Measurements from ENCODE around the gene AGPAT3. TPM values are rescaled to one million over a fixed set of nuclear protein-coding genes. Genes with fewer than 3 reads are reported as not detected.

Gene AGPAT3
- total and polyA plus RNA-seq, 2 donors (not counting 3 experiments of a cell fraction or from before 2014, with no cell fraction given) = 39.9 to 76.7 TPM

- Histone ChIP-seq H3K36me3 (ENCODE audit: control insufficient read depth in 2 of 2, extremely low read depth in 1 of 2, insufficient read depth in 2 of 2, low read length in 2 of 2) (peaks cover 0 to 2% of the 10 kb centered on the region in 2 experiments), H3K4me3 (replicated peaks in 1 of 3; ENCODE audit: insufficient read depth in 1 of 3, low read depth in 1 of 3, low read length in 3 of 3) (no peak overlapping the region), H3K27me3 (ENCODE audit: control insufficient read depth in 2 of 2, insufficient read depth in 2 of 2, low read length in 2 of 2) (no peaks in the 10 kb centered on the region), H3K9ac (replicated peaks; ENCODE audit: extremely low read depth, insufficient read depth, low read length) (no peak overlapping the region), H3K9me3 (replicated peaks; ENCODE audit: control insufficient read depth, insufficient read depth, low read length) (no peaks in the 10 kb centered on the region), H3K9me1 (replicated peaks; ENCODE audit: control insufficient read depth, extremely low read depth, insufficient read depth, low read length) (no peaks in the 10 kb centered on the region), H3K4me2 (ENCODE audit: insufficient read depth, low read length) (no peak overlapping the region), H3K4me1 (ENCODE audit: control insufficient read depth, extremely low read depth, insufficient read depth, low read length) (no peaks in the 10 kb centered on the region), H2AFZ (ENCODE audit: low read depth, low read length) (no peak overlapping the region), H4K20me1 (replicated peaks; ENCODE audit: control insufficient read depth, extremely low read depth, insufficient read depth, low read length) (no peaks in the 10 kb centered on the region), H3K79me2 (ENCODE audit: control insufficient read depth, insufficient read depth, low read length) (peaks cover 4% of the 10 kb centered on the region), H3K27ac (ENCODE audit: insufficient read depth, low read depth, low read length) (no peak overlapping the region)
- intact Hi-C loops (cut with micrococcal nuclease) (no loop called here), dilution Hi-C loops (cut with MboI; ENCODE audit: extremely low pct_ligation_motif_present, low sequenced_read_pairs) (no loop called here)
- ChIA-PET POLR2A (no interaction called here), CTCF (interaction anchor here (0.9 to 1.9 kb wide), 3 partner anchors 12 to 48 kb away, joined by 3 to 5 read pairs (median 4); no protein-coding TSS in a partner anchor)
- FAIRE-seq = no peak
- no peak for DNase-seq (ENCODE audit: low read depth, low spot score)
- TF ChIP-seq MYC (IDR thresholded peaks at IDR 0.05; ENCODE audit: low read depth, low read length) = no peak
- TF ChIP-seq FOS (IDR thresholded peaks at IDR 0.05; ENCODE audit: borderline replicate concordance, insufficient read depth, low read length) = no peak
- no peak for TF ChIP-seq CTCF (IDR thresholded peaks at IDR 0.05; ENCODE audit: extremely low read depth in 1 of 2, insufficient read depth in 1 of 2, low read depth in 1 of 2, low read length in 2 of 2)
- no peak for TF ChIP-seq JUN (IDR thresholded peaks at IDR 0.05; ENCODE audit: borderline replicate concordance, insufficient read depth, insufficient read length, low read depth)
- no peak for TF ChIP-seq MAX (IDR thresholded peaks at IDR 0.05; ENCODE audit: insufficient read depth, insufficient read length)
- no peak for TF ChIP-seq POLR2A (IDR thresholded peaks at IDR 0.05; ENCODE audit: low read depth, low read length)
- TF ChIP-seq EZH2 (IDR thresholded peaks at IDR 0.05; ENCODE audit: borderline replicate concordance, low read depth, low read length, severe bottlenecking) = no peak
- TF ChIP-seq POLR2AphosphoS5 (IDR thresholded peaks at IDR 0.05; ENCODE audit: insufficient read depth, low read depth, low read length) = no peak
- no peak for TF ChIP-seq GATA2 (IDR thresholded peaks at IDR 0.05; ENCODE audit: insufficient read depth, insufficient read length, low read depth, low read length)
- no TSS peak for BruUV-seq (replicated peaks)
Measured at GRCh38 chr21:43927591-43928221, 62.7 kb downstream of the AGPAT3 start.
